Epithelial cell of esophagus (primary cell): ENCODE measurements around the gene SEPTIN2.

Source experiments
- DNase-seq: peaks from one replicate; pipeline ENCODE4 v3.0.0; 2010; ENCODE audit warnings: low read depth
- H3K4me3 ChIP-seq: 2 replicates; pipeline ENCODE4 v1.5.1; 2011; ENCODE audit warnings: mild to moderate bottlenecking, low read length, control low read depth
- CTCF ChIP-seq: IDR thresholded peaks from 2 replicates; pipeline ENCODE4 v1.5.1; 2011; ENCODE audit warnings: low read depth, mild to moderate bottlenecking, low read length, control low read depth, inconsistent platforms; ENCODE audit not compliant: insufficient read depth; ENCODE audit errors: missing control alignments

Gene SEPTIN2

GRCh38 chr2:241351640-241352031, 35.9 kb downstream of the SEPTIN2 start:
- no peak overlapping the region for H3K4me3 ChIP-seq
- DNase-seq, result no peak
- TF ChIP-seq CTCF, result no peak

- H3K4me3 ChIP-seq, result no peak overlapping the region
- no peak for DNase-seq
- TF ChIP-seq CTCF, result no peak
Measured at GRCh38 chr2:241352227-241352626, 36.5 kb downstream of the SEPTIN2 start.

- peak; percentile 31 for TF ChIP-seq CTCF
- peak overlapping the region; percentile 30 for H3K4me3 ChIP-seq
- peak; percentile 95 for DNase-seq
Measured at GRCh38 chr2:241354668-241355658, 39.2 kb downstream of the SEPTIN2 start.

- H3K4me3 ChIP-seq, result peak within 1 kb of the TSS; percentile 77
- TF ChIP-seq CTCF, result no peak
- peak; percentile 99 for DNase-seq
Measured at GRCh38 chr2:241355983-241356870, 40.5 kb downstream of the SEPTIN2 start, which contains the start of gene FARP2. Gene FARP2, plus strand, starts transcription at chr2:241356285. Its CDS starts 16,823 bp downstream, at chr2:241373108.

GRCh38 chr2:241356871-241357260, 41.1 kb downstream of the SEPTIN2 start:
- no peak for DNase-seq
- TF ChIP-seq CTCF, result no peak

GRCh38 chr2:241357531-241357930, 41.8 kb downstream of the SEPTIN2 start:
- DNase-seq, result peak; percentile 30
- no peak for TF ChIP-seq CTCF
- H3K4me3 ChIP-seq, result peak overlapping the region; percentile 77

More at GRCh38 chr2:241356871-241357260, 41.1 kb downstream of the SEPTIN2 start:
- H3K4me3 ChIP-seq, result peak overlapping the region; percentile 77
